CD4-positive, alpha-beta T cell (primary cell): Measurements from ENCODE around the gene KRTAP12-3. TPM values are rescaled to one million over a fixed set of nuclear protein-coding genes. Genes with fewer than 3 reads are reported as not detected.
"Not testable (repeated sequence)": the region's sequence is repeated elsewhere in the genome, so short reads cannot be mapped to it uniquely, and the experiment has no call there.

Experiments
- ATAC-seq: fragments of 200-7000 bp; cut with Tn5 transposase; one replicate; pipeline ENCODE4 v1.10.0; 2022; ENCODE audit warnings: mild to moderate bottlenecking; ENCODE audit not compliant: poor library complexity
- CTCF ChIA-PET: fragments of 350-600 bp; sonication (Branson Sonifier 250); formaldehyde crosslinking; loops from one replicate; lab custom pipeline; 2021; ENCODE audit warnings: antibody characterized with exemption, inconsistent platforms; lab: Charles Lee
- POLR2A ChIA-PET: fragments of 350-600 bp; sonication (Branson Sonifier 250); formaldehyde crosslinking; loops from one replicate; lab custom pipeline; 2021; ENCODE audit warnings: antibody characterized with exemption, inconsistent platforms; lab: Charles Lee
- DNase-seq, 14 experiments: peaks; one replicate each; pipeline ENCODE4 v3.0.0-alpha.2; 2013 to 2020; ENCODE audit warnings: mixed read lengths in 2 of 14
- H3K27ac ChIP-seq, 2 donors: one replicate each; pipeline versions ENCODE4 v1.5.1 to v1.7.0; 2013; ENCODE audit warnings: low read length in 2 of 2, low read depth in 1 of 2, mild to moderate bottlenecking in 1 of 2
- H3K27me3 ChIP-seq, 2 experiments: 1 replicate in 1 of 2; 2 replicates in 1 of 2; pipeline versions ENCODE4 v1.6.1 to v1.7.0; 2013; ENCODE audit warnings: low read length in 2 of 2, control low read depth in 1 of 2, mild to moderate bottlenecking in 1 of 2, moderate library complexity in 1 of 2; ENCODE audit not compliant: insufficient read depth in 2 of 2, control insufficient read depth in 1 of 2
- H3K36me3 ChIP-seq: one replicate; pipeline ENCODE4 v1.6.1; 2013; ENCODE audit warnings: low read length, control low read depth; ENCODE audit not compliant: insufficient read depth
- H3K4me1 ChIP-seq: one replicate; pipeline ENCODE4 v1.6.1; 2013; ENCODE audit warnings: low read length, control low read depth; ENCODE audit not compliant: insufficient read depth
- H3K4me3 ChIP-seq: one replicate; pipeline ENCODE4 v1.5.1; 2013; ENCODE audit warnings: mild to moderate bottlenecking, low read length, moderate library complexity
- H3K9me3 ChIP-seq, 2 experiments: 1 replicate in 1 of 2; 2 replicates in 1 of 2; pipeline versions ENCODE4 v1.6.1 to v1.7.0; 2013; ENCODE audit warnings: low read length in 2 of 2, mild to moderate bottlenecking in 2 of 2, control low read depth in 1 of 2, moderate library complexity in 1 of 2; ENCODE audit not compliant: control insufficient read depth in 1 of 2, insufficient read depth in 1 of 2
- H3K27ac Mint-ChIP-seq: one replicate; pipeline ENCODE4 v1.8.0; 2020; ENCODE audit warnings: mixed read lengths
- H3K27me3 Mint-ChIP-seq: one replicate; pipeline ENCODE4 v1.8.0; 2021; ENCODE audit warnings: mixed read lengths
- H3K36me3 Mint-ChIP-seq: one replicate; pipeline ENCODE4 v1.8.0; 2021; ENCODE audit warnings: low read depth, mixed read lengths
- H3K4me1 Mint-ChIP-seq: one replicate; pipeline ENCODE4 v1.8.0; 2021; ENCODE audit warnings: low read depth, mixed read lengths
- H3K4me3 Mint-ChIP-seq: one replicate; pipeline ENCODE4 v1.8.0; 2020; ENCODE audit warnings: mild to moderate bottlenecking, mixed read lengths
- H3K9me3 Mint-ChIP-seq: one replicate; pipeline ENCODE4 v1.8.0; 2020; ENCODE audit warnings: mixed read lengths
- CTCF ChIP-seq: fragments of 200-600 bp; IDR thresholded peaks from one replicate; pipeline ENCODE4 v1.8.0; 2022; ENCODE audit warnings: antibody characterized with exemption, mild to moderate bottlenecking
- intact Hi-C, 2 experiments: fragments of 100-400 bp; cut with DNase I in 1 of 2; cut with micrococcal nuclease in 1 of 2; formaldehyde crosslinking; loops; one replicate each; pipeline versions ENCODE4 v1.15.1 to v1.9.0; 2023 to 2025; cut with DNase I, micrococcal nuclease
- total RNA-seq, 174 experiments: library from RNA in 2 of 174; stranded (reverse) in 2 of 174; gene quantifications; one replicate each; pipeline ENCODE4 v1.2.3 and lab custom pipeline; 2021 to 2026

Gene KRTAP12-3
- total RNA-seq, 2 experiments from 2014 or later = not detected

- H3K27me3 Mint-ChIP-seq = peaks cover 27% of the 10 kb centered on the region
- intact Hi-C loops = no loop called here
- H3K36me3 Mint-ChIP-seq = no peaks in the 10 kb centered on the region
- Histone ChIP-seq H3K4me1 (no peaks in the 10 kb centered on the region), H3K27ac (no peak overlapping the region), H3K27me3 (peaks cover 0 to 6% of the 10 kb centered on the region in 2 experiments), H3K9me3 (no peaks in the 10 kb centered on the region), H3K36me3 (no peaks in the 10 kb centered on the region), H3K4me3 (no peak overlapping the region)
- DNase-seq = no peak
- POLR2A ChIA-PET = no interaction called here
- TF ChIP-seq CTCF = no peak
- H3K4me3 Mint-ChIP-seq = no peak overlapping the region
- no peak overlapping the region for H3K27ac Mint-ChIP-seq
- no peaks in the 10 kb centered on the region for H3K9me3 Mint-ChIP-seq
- H3K4me1 Mint-ChIP-seq = no peaks in the 10 kb centered on the region
- CTCF ChIA-PET = no interaction called here
- no peak for ATAC-seq
These were observed 26.8 kb downstream of the KRTAP12-3 start for GRCh38 chr21:44684483-44684882.

- H3K4me3 ChIP-seq, H3K27ac ChIP-seq, DNase-seq, H3K4me3 Mint-ChIP-seq, H3K27me3 ChIP-seq, H3K9me3 Mint-ChIP-seq, H3K9me3 ChIP-seq, H3K36me3 ChIP-seq, POLR2A ChIA-PET, intact Hi-C loops, H3K4me1 Mint-ChIP-seq, H3K36me3 Mint-ChIP-seq, H3K27ac Mint-ChIP-seq, CTCF ChIA-PET, ATAC-seq, H3K4me1 ChIP-seq: not testable (repeated sequence)
- peaks cover 27% of the 10 kb centered on the region for H3K27me3 Mint-ChIP-seq
These were observed 27.3 kb downstream of the KRTAP12-3 start for GRCh38 chr21:44685050-44685449.

GRCh38 chr21:44686000-44686781 lies 28.5 kb downstream of the KRTAP12-3 start:
- H3K4me3 Mint-ChIP-seq = no peak overlapping the region

More at GRCh38 chr21:44686000-44686781, 28.5 kb downstream of the KRTAP12-3 start:
- Mint-ChIP-seq H3K36me3 (no peaks in the 10 kb centered on the region), H3K27ac (no peak overlapping the region), H3K9me3 (no peaks in the 10 kb centered on the region), H3K27me3 (peaks cover 29% of the 10 kb centered on the region), H3K4me1 (peaks cover 3% of the 10 kb centered on the region)
- CTCF ChIA-PET = no interaction called here
- DNase-seq (no peak), ATAC-seq (no peak)
- POLR2A ChIA-PET = no interaction called here
- Histone ChIP-seq H3K36me3 (no peaks in the 10 kb centered on the region), H3K4me3 (no peak overlapping the region), H3K27ac (no peak overlapping the region), H3K9me3 (no peaks in the 10 kb centered on the region), H3K4me1 (no peaks in the 10 kb centered on the region), H3K27me3 (peaks cover 0 to 6% of the 10 kb centered on the region in 2 experiments)
- no peak for TF ChIP-seq CTCF
- intact Hi-C loops = no loop called here
